SJCRH30 (cell line): ENCODE measurements around the gene HCST. TPM values are rescaled to one million over a fixed set of nuclear protein-coding genes. Genes with fewer than 3 reads are reported as not detected.
A peak's percentile ranks its signal among the peaks of the same experiment; 100 is the strongest.
"Not testable (repeated sequence)": the region's sequence is repeated elsewhere in the genome, so short reads cannot be mapped to it uniquely, and the experiment has no call there.

Experiments used
- DNase-seq, 2 experiments: peaks; one replicate each; pipeline ENCODE4 v3.0.0-alpha.2; 2015 to 2020
- H3K27ac ChIP-seq: fragments of 250-450 bp; sonication (Bioruptor Pico); 2 replicates; pipeline ENCODE4 v1.5.1; 2020; ENCODE audit warnings: mild to moderate bottlenecking, moderate library complexity
- H3K27me3 ChIP-seq: fragments of 250-450 bp; sonication (Bioruptor Pico); 2 replicates; pipeline ENCODE4 v1.5.1; 2020; ENCODE audit warnings: mild to moderate bottlenecking, moderate library complexity
- H3K36me3 ChIP-seq: fragments of 250-450 bp; sonication (Bioruptor Pico); 2 replicates; pipeline ENCODE4 v1.5.1; 2020; ENCODE audit warnings: mild to moderate bottlenecking, moderate library complexity
- H3K4me1 ChIP-seq: fragments of 250-450 bp; sonication (Bioruptor Pico); 2 replicates; pipeline ENCODE4 v1.5.1; 2020; ENCODE audit warnings: mild to moderate bottlenecking, moderate library complexity
- H3K4me3 ChIP-seq: fragments of 250-450 bp; sonication (Bioruptor Pico); 2 replicates; pipeline ENCODE4 v1.5.1; 2020; ENCODE audit warnings: mild to moderate bottlenecking, moderate library complexity
- H3K9me3 ChIP-seq: fragments of 250-450 bp; sonication (Bioruptor Pico); replicated peaks from 2 replicates; pipeline ENCODE4 v1.5.1; 2020; ENCODE audit warnings: mild to moderate bottlenecking, moderate library complexity
- total RNA-seq: library from RNA; depleted of rRNA; stranded (reverse); fragments of >200 nt; shearing (Covaris generic); gene quantifications from 2 replicates; pipeline ENCODE4 v1.2.3, GENCODE V29; 2014

HCST gene
- total RNA-seq, 1 experiment from 2014 or later, result not detected

GRCh38 chr19:35889370-35890112, 12.8 kb upstream of the HCST start:
- H3K4me3 ChIP-seq, result no peak overlapping the region
- peaks cover 27% of the 10 kb centered on the region; the same call in 1 of the 2 replicates for H3K36me3 ChIP-seq
- H3K27me3 ChIP-seq, result no peaks in the 10 kb centered on the region
- H3K4me1 ChIP-seq, result no peaks in the 10 kb centered on the region
- H3K9me3 ChIP-seq, result no peaks in the 10 kb centered on the region
- no peak overlapping the region for H3K27ac ChIP-seq
- DNase-seq, result no peak

- no peaks in the 10 kb centered on the region for H3K4me1 ChIP-seq
- H3K4me3 ChIP-seq, result no peak overlapping the region
- DNase-seq, result no peak
- H3K27ac ChIP-seq, result no peak overlapping the region
- H3K9me3 ChIP-seq, result no peaks in the 10 kb centered on the region
- peaks cover 27% of the 10 kb centered on the region; the same call in 1 of the 2 replicates for H3K36me3 ChIP-seq
- no peaks in the 10 kb centered on the region for H3K27me3 ChIP-seq
These were observed 12.1 kb upstream of the HCST start for GRCh38 chr19:35890113-35890650.

GRCh38 chr19:35891819-35892218, 10.5 kb upstream of the HCST start:
- DNase-seq, H3K4me3 ChIP-seq: not testable (repeated sequence)
- H3K36me3 ChIP-seq, result peaks cover 35% of the 10 kb centered on the region

GRCh38 chr19:35894342-35894741, 8.0 kb upstream of the HCST start:
- no peaks in the 10 kb centered on the region for H3K4me1 ChIP-seq
- no peak overlapping the region for H3K4me3 ChIP-seq

More at GRCh38 chr19:35891819-35892218, 10.5 kb upstream of the HCST start:
- H3K9me3 ChIP-seq, H3K27ac ChIP-seq, H3K27me3 ChIP-seq, H3K4me1 ChIP-seq: not testable (repeated sequence)

GRCh38 chr19:35895911-35896642, 6.3 kb upstream of the HCST start:
- H3K4me3 ChIP-seq, result no peak overlapping the region
- H3K27me3 ChIP-seq, result no peaks in the 10 kb centered on the region
- peaks cover 2% of the 10 kb centered on the region; the same call in 1 of the 2 replicates for H3K4me1 ChIP-seq
- H3K36me3 ChIP-seq, result peaks cover 20% of the 10 kb centered on the region
- no peak for DNase-seq
- no peaks in the 10 kb centered on the region for H3K9me3 ChIP-seq
- H3K27ac ChIP-seq, result no peak overlapping the region

More at GRCh38 chr19:35894342-35894741, 8.0 kb upstream of the HCST start:
- H3K36me3 ChIP-seq, result peaks cover 24% of the 10 kb centered on the region
- H3K27me3 ChIP-seq, result no peaks in the 10 kb centered on the region
- no peaks in the 10 kb centered on the region for H3K9me3 ChIP-seq
- no peak overlapping the region for H3K27ac ChIP-seq
- DNase-seq, result no peak

- no peaks in the 10 kb centered on the region for H3K27me3 ChIP-seq
- DNase-seq, result no peak
- H3K4me3 ChIP-seq, result no peak overlapping the region
- peaks cover 20% of the 10 kb centered on the region for H3K36me3 ChIP-seq
- no peaks in the 10 kb centered on the region for H3K9me3 ChIP-seq
- peaks cover 8% of the 10 kb centered on the region; the same call in 1 of the 2 replicates for H3K4me1 ChIP-seq
- H3K27ac ChIP-seq, result no peak overlapping the region
These were observed 5.7 kb upstream of the HCST start for GRCh38 chr19:35896643-35897040.

- Histone ChIP-seq H3K9me3 (no peaks in the 10 kb centered on the region), H3K27ac (no peak overlapping the region), H3K4me3 (no peak overlapping the region), H3K36me3 (peaks cover 16% of the 10 kb centered on the region), H3K4me1 (peaks cover 11% of the 10 kb centered on the region; the same call in 1 of the 2 replicates), H3K27me3 (no peaks in the 10 kb centered on the region)
- DNase-seq, result no peak
These were observed 4.5 kb upstream of the HCST start for GRCh38 chr19:35897706-35898451.

- Histone ChIP-seq H3K9me3 (no peaks in the 10 kb centered on the region), H3K36me3 (peaks cover 16% of the 10 kb centered on the region), H3K27me3 (no peaks in the 10 kb centered on the region), H3K4me1 (peaks cover 14% of the 10 kb centered on the region; the same call in 1 of the 2 replicates), H3K4me3 (no peak overlapping the region), H3K27ac (no peak overlapping the region)
- DNase-seq, result no peak
These were observed 3.9 kb upstream of the HCST start for GRCh38 chr19:35898499-35898809.

- Histone ChIP-seq H3K27ac (no peak overlapping the region; the same call in 1 of the 2 replicates), H3K36me3 (peaks cover 12% of the 10 kb centered on the region), H3K4me3 (peak overlapping the region; percentile 87), H3K9me3 (no peaks in the 10 kb centered on the region), H3K4me1 (peaks cover 14% of the 10 kb centered on the region; the same call in 1 of the 2 replicates), H3K27me3 (no peaks in the 10 kb centered on the region)
- peak; percentile 81 to 89 for DNase-seq
These were observed 2.6 kb upstream of the HCST start for GRCh38 chr19:35899547-35900214.

GRCh38 chr19:35901055-35901644, 1.2 kb upstream of the HCST start:
- no peak for DNase-seq
- Histone ChIP-seq H3K4me3 (peak overlapping the region; percentile 87), H3K9me3 (no peaks in the 10 kb centered on the region), H3K27ac (no peak overlapping the region), H3K27me3 (no peaks in the 10 kb centered on the region), H3K4me1 (peaks cover 18% of the 10 kb centered on the region), H3K36me3 (peaks cover 6% of the 10 kb centered on the region)

- no peak for DNase-seq
- Histone ChIP-seq H3K9me3 (no peaks in the 10 kb centered on the region), H3K27me3 (no peaks in the 10 kb centered on the region), H3K36me3 (peaks cover 1% of the 10 kb centered on the region; the same call in 1 of the 2 replicates), H3K4me1 (peaks cover 18% of the 10 kb centered on the region), H3K4me3 (peak overlapping the region; percentile 38), H3K27ac (no peak overlapping the region)
These were observed 644 bp downstream of the HCST start for GRCh38 chr19:35902870-35903475.

- DNase-seq, result peak; percentile 88
- peak overlapping the region; percentile 38 for H3K4me3 ChIP-seq
- no peaks in the 10 kb centered on the region for H3K36me3 ChIP-seq
- H3K27me3 ChIP-seq, result no peaks in the 10 kb centered on the region
- H3K4me1 ChIP-seq, result peaks cover 18% of the 10 kb centered on the region
- H3K27ac ChIP-seq, result no peak overlapping the region
- no peaks in the 10 kb centered on the region for H3K9me3 ChIP-seq
These were observed 1.3 kb downstream of the HCST start for GRCh38 chr19:35903550-35904179.
